ENCODE measurements around the gene DLGAP4.

Gene DLGAP4

DNA sequence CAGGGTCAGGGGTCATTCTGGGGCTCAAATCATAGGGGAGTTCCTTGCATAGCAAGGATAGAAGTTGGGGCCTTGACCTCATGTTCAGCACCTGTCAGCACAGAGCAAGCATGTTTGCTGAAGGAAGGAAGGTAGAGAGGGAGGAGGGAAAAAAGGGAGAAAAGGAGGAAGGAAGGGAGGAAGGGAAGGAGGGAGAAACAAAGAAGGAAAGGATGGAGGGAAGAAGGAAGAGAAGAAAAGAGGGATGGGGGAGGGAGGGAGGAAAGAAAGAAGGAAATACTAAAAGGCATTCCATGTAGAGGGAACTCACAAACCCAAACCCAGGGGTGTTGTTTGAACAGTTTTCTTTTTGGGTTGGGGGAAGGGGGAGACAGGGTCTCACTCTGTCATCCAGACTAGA lies 80.1 kb downstream of the DLGAP4 start:
- DNase-seq = no peak

DNA sequence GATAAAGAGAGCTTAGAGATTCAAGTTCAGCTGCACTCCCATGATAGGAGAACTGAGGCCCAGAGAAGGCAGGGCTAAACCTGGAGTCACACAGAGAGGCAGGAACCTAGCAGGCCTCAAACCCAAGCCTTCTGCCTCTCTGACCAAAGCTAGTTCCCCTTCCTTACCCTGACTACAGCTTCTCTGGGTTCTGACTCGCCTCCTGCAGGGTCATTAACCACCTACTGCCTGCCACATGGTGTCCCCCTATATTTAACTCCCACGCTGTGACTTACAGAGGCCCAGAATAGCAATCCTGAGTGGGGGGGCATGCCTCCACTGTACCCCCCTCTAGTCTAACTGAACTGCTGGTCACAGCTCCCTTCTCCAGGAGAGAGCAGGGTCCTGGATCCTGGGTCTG lies 84.1 kb downstream of the DLGAP4 start:
- DNase-seq = no peak

DNA sequence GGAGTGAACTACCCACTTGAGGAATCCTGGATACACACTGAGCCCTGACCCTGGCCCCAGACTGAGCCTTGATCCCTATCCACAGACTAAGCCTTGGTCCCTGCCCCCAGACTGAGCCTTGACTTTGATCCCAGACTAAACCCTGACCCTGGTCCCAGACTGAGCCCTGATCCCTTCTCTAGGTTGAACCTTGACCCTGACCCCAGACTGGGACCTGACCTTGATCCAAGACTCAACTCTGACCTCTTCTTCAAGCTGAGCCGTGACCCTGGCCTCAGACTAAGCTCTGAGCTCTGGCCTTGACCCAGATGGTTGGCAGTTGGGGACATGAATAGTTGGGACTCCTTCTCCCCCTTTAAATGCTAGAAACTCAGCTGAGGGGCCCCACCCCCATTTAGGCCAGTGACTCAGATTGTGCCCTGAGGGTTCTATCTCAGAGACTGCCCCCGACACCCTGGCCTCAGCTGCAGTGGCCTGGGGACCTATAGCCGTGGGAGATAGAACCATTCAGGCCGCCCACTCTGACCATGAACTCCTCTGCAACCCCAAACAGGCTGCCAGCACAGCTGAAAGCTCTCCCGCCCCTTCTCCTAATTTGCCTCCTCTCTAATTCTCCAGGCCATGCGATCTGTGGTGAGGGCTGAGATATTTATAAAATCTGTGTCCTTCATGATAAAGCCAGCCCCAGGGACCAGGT lies 84.7 kb downstream of the DLGAP4 start:
- no peak for DNase-seq

GRCh38 chr20:36391456-36391855 lies 85.3 kb downstream of the DLGAP4 start:
- no peak for DNase-seq

DNA sequence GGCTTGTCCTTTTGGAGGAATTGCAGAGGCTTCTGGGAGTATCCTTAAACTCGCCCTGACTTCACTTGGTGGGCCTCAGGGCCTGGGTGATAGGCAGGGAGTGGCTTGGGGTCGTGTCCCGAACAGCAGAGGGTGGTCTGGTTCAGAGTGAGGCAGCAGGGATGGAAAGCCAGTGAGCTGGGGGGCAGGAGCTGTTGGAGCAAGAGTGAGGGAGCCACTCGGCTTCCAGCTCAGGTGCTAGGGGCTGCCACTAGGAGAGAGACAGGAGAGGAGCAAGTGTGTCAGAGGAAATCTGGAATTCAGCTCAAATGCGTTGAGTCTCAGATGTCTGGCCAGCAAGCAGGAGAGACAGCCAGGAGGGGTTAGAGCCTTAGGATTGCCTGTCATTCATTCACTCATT lies 85.8 kb downstream of the DLGAP4 start:
- no peak for DNase-seq

GRCh38 chr20:36392989-36393388 lies 86.8 kb downstream of the DLGAP4 start:
- DNase-seq = no peak

DNA sequence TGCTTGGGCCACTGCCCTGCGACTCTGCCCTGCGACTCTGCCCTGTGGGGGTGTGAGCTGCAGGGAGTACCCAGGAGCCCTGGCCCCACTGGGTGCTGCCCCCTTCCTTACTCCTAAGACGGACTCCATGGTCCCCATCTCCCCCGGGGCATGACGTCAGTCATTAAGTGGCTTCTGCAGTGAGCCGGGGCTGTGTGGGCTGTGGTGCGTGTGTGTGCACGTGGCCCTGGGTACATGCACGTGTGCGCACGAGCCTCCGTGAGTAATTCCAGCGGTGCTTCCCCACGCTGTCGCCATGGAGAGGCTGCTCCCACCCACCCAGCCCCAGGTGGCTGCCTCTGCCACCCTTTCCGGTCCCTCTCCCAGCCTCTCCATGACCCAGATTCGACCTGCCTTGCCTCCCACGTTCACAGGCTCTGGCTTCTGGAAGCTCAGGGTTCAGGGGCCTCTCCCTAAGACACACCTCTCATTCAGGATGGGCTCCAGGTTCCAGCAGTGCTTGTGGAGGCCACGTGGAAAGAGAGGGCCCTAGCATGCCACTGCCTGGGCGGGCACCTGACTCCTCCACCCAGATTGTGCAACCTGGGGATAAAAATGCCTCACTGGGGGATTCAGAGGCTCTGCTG lies 88.3 kb downstream of the DLGAP4 start:
- DNase-seq = no peak

- no peak for DNase-seq
These were observed 90.2 kb downstream of the DLGAP4 start for GRCh38 chr20:36396340-36396739.

- no peak for DNase-seq
These were observed 90.9 kb downstream of the DLGAP4 start for GRCh38 chr20:36396847-36397630.

GRCh38 chr20:36398515-36398914 lies 92.4 kb downstream of the DLGAP4 start:
- DNase-seq = no peak

- peak; percentile 21 for DNase-seq
These were observed 93.2 kb downstream of the DLGAP4 start for GRCh38 chr20:36399147-36399968.

- no peak for DNase-seq
These were observed 93.9 kb downstream of the DLGAP4 start for GRCh38 chr20:36399969-36400545.

DNA sequence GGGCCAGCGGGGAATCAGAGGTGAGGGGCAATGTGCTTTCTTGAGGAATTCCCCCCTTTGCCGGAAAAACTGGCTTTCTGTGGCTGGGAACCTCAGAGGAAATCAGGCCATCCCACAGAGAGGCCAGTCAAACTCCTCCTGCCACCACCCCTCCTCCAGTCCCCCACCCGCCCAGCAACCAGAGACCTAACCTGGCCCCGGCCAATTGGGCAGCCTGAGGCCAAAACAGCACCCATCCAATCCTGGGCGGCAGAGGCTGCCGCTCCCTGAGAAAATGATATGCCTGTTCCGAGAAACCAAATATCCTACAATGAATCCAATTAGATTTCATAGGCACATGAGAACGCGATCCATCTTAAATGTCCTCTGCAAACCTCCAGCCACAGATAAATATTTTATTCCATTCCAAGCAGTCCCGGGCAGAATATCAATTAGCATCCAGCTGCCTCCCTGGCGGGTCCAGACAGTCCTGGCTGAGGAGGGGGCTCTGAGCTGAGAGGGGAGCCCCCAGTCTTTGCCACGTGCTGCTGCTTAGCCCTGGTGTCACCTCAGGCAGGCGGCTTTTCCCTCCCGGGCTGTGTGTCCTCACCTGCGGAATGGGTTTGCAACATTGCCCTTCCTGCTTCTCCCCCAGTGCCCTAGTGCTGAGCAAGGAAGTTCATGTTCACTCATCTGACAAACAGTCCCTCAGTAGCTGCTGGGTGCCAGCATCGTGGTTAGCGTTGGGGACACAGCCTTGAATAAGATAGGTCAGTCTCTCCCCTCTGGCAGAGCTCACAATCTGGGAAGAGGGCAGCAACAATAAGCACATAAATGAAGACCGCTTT lies 95.0 kb downstream of the DLGAP4 start:
- DNase-seq = no peak

DNA sequence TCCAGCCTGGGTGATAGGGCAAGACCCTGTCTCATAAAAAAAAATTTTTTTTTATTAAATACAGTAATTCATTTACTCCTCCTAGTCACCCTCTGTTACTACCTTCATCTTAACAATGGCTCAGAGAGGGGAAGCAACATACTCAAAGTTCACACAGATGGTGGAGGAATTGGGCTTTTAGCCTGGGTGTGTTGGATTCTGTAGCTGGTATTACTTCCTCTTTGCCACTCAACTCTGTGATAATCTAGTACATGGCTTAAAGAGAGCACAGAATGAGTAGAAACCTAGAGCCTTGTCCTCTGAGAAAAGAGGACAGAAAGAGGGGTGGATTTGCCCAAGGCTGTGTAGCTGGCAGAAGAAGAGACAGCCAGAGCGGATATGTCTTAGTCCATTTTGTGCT lies 96.6 kb downstream of the DLGAP4 start:
- no peak for DNase-seq

DNA sequence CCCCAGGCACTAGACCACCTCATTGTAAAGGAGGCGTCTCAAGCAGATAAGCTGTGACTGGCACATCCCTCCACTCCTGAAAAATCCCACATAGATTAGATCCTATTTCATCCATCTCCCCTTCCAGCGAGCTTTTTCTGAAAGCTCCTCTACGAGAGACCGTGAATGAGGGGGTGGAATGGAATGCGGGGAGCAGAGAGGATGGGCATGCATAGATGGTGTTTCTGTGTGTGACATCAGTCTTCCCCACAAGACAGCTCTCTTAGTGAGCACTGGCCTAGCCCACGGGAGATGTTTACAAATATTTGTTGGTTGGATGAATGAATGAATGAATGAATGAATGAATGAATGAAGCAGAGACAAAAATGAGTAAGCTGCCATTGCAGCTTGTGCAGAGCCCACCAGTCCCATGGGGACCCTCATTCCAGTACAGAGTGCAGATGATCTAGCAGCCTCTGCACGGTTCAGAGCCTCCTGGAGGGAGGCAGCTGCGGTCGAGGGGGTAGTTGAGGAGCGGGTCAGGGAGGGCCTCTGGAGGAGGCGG lies 98.4 kb downstream of the DLGAP4 start:
- no peak for DNase-seq

DNA sequence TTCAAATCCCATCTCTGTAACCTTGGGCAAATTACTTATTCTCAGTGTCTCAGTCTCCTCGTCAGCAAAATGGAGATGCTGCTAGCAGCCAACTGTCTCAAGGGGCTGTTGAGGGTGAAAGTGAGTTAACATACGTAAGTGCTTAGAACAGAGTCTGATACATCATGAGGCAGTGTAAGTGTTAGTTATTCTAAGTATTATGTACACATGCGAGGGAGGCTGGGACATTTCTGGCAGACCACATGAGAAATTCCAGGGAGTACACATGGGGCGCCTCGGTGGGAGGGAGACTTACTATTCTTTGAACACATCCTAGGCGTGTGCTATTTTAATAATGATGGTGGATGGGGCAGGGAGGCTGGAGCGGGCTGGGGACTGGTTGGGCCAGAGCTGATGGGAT lies 99.1 kb downstream of the DLGAP4 start:
- DNase-seq = no peak

DNA sequence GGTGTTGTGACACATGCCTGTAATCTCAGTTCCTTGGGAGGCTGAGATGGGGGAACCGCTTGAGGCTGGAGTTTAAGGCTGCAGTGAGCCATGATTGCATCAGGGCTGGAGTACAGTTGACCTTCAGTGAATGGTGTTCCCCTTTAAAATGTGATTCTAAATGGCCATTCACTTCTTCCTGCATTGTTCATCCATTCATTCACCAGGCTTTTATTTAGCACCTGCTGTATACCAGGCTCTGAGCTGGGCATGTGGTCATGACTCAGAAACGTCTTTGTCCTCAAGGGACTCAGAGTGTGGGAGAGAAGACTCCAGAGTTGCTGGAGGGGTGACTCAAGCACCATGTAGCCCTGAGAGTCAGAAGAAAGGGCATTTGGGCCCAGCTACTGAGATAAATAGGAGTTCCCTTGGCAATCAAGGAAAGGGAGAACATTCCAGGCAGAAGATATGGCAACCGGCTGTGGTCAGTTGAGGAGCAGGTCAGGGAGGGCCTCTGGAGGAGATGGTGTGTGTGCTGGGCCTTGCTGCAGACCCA lies 101.1 kb downstream of the DLGAP4 start:
- no peak for DNase-seq

DNA sequence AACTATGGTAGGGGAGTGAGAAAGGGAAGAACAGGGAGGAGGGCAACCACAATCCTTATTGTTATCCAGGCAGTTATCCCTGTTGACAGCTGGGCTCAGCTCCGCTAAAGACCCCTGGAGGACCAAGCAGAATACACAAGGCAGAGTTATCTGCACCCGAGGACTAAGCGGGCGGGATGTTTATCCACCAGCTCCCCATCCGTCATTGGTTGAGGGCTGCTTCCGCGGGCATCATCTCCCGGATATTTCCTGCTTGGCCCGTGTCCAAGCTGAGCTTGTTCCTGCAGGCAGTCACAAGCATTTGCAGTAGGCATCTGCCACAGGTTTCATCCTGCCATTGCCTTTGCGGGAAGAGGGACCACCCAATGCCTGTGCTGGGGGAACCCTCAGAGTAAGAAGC lies 102.1 kb downstream of the DLGAP4 start:
- DNase-seq = no peak

- no peak for DNase-seq
These were observed 105.8 kb downstream of the DLGAP4 start for GRCh38 chr20:36411861-36412454.

DNA sequence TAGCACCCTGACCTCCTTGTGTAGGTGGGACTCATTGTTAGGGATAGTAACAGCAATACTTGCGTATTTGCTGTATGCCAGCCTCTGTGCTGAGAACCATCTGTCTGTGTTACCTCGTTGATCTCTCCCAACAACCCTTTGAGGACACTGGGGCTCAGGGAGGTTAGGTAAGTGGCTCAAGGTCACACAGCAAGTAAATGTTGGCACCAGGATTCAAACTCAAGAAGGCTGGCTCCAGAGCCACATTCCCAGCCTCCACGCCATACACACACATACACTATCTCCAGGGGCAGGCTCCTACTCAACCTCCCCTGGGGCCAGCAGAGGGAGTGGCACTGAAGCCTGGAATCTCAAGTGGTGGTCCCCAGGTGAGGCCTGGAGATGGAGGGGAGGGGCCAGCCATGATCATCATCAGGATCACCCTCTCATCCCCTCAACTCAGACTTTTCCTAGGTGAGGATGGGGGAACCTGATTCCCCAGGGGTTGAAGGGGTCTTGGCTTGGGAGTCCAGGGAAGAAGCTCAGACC lies 109.4 kb downstream of the DLGAP4 start:
- DNase-seq = no peak

DNA sequence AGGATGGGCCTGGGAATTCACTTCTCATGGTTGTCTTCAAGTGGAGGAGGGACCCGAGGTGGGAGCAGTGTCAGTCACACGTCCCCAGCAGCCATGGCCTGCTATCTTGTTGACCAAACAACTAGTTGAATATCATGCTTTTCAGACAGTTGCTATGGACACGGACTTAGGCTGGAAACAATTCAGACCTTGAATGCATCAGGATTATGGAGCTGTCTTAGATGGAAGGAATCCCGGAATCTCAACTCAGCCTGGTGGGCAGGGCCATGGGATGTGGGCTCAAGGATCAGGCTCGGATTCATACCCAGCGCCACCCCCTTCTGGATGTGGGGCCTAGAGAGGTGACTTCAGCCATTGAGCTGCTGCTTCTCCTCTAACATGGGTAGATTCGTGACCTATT lies 112.6 kb downstream of the DLGAP4 start:
- DNase-seq = no peak

Data from activated naive CD4-positive, alpha-beta T cell treated with anti-CD3 and anti-CD28 coated beads, Interleukin-2, amount 50 U/mL, for 16 hours (primary cell).